ENCODE measurements around the gene GEMIN7. TPM values are rescaled to one million over a fixed set of nuclear protein-coding genes. Genes with fewer than 3 reads are reported as not detected.

The GEMIN7 gene
- 10 to 100 TPM; 35.4 to 35.5 TPM for total RNA-seq

- ChIA-PET POLR2A (interaction anchor here (0.5 to 1.2 kb wide), 4 partner anchors 13 to 99 kb away, joined by 3 to 5 read pairs (median 3); partner anchors contain the start of genes BLOC1S3, PPP1R37 and TRAPPC6A), CTCF (interaction anchor here (0.5 to 2.7 kb wide), 5 partner anchors 10 to 109 kb away, joined by 3 to 12 read pairs (median 3); partner anchors contain the start of gene PPP1R37)
- H3K36me3 Mint-ChIP-seq (ENCODE audit: low read depth): peaks cover 22% of the 10 kb centered on the region
- intact Hi-C loops (cut with DNase I, micrococcal nuclease): loop anchor here (1.0 to 5.0 kb wide), 10 partner anchors 12 to 917 kb away; partner anchors contain the start of genes BLOC1S3 (in 2 of the 2), TRAPPC6A (in 2 of the 2), CLASRP (in 1 of the 2) and RELB (in 1 of the 2)
- H3K9me3 Mint-ChIP-seq (ENCODE audit: low read depth): no peaks in the 10 kb centered on the region
- peak within 1 kb of the TSS; percentile 88 for H3K27ac Mint-ChIP-seq
- H3K27me3 Mint-ChIP-seq: no peaks in the 10 kb centered on the region
- peak within 1 kb of the TSS; percentile 99 for H3K4me3 Mint-ChIP-seq
- ATAC-seq (peak; percentile 65), DNase-seq (peak; percentile 90)
- peaks cover 43% of the 10 kb centered on the region for H3K4me1 Mint-ChIP-seq
These were observed at the start of gene GEMIN7 for GRCh38 chr19:45079063-45079910. GEMIN7 (plus strand) TSS chr19:45079260; CDS start chr19:45090115, 10,855 bp downstream.

- no peaks in the 10 kb centered on the region for H3K9me3 Mint-ChIP-seq (ENCODE audit: low read depth)
- H3K36me3 Mint-ChIP-seq (ENCODE audit: low read depth): peaks cover 61% of the 10 kb centered on the region
- no peaks in the 10 kb centered on the region for H3K4me1 Mint-ChIP-seq
- DNase-seq (no peak), ATAC-seq (no peak)
- no peaks in the 10 kb centered on the region for H3K27me3 Mint-ChIP-seq
- intact Hi-C loops (cut with DNase I, micrococcal nuclease): no loop called here
- POLR2A ChIA-PET: interaction anchor here (0.7 kb wide), 1 partner anchor 9 kb away, joined by 5 read pairs; no protein-coding TSS in a partner anchor
- no peak overlapping the region for H3K27ac Mint-ChIP-seq
- no peak overlapping the region for H3K4me3 Mint-ChIP-seq
- CTCF ChIA-PET: interaction anchor here (1.0 kb wide), 1 partner anchor 11 kb away, joined by 3 read pairs; no protein-coding TSS in a partner anchor
These were observed 48.2 kb upstream of the GEMIN7 start for GRCh38 chr19:45030825-45031224.

- no peak overlapping the region for H3K27ac Mint-ChIP-seq
- no peaks in the 10 kb centered on the region for H3K27me3 Mint-ChIP-seq
- DNase-seq (no peak), ATAC-seq (no peak)
- ChIA-PET POLR2A (no interaction called here), CTCF (interaction anchor here (0.6 kb wide), 1 partner anchor 447 kb away, joined by 5 read pairs; no protein-coding TSS in a partner anchor)
- no peaks in the 10 kb centered on the region for H3K4me1 Mint-ChIP-seq
- peaks cover 55% of the 10 kb centered on the region for H3K36me3 Mint-ChIP-seq (ENCODE audit: low read depth)
- H3K9me3 Mint-ChIP-seq (ENCODE audit: low read depth): no peaks in the 10 kb centered on the region
- intact Hi-C loops (cut with DNase I, micrococcal nuclease): no loop called here
- no peak overlapping the region for H3K4me3 Mint-ChIP-seq
These were observed 46.6 kb upstream of the GEMIN7 start for GRCh38 chr19:45032421-45032820.

GRCh38 chr19:45035755-45036154 is 43.3 kb upstream of the GEMIN7 start:
- Mint-ChIP-seq H3K36me3 (ENCODE audit: low read depth) (peaks cover 56% of the 10 kb centered on the region), H3K4me1 (peaks cover 18% of the 10 kb centered on the region), H3K9me3 (ENCODE audit: low read depth) (no peaks in the 10 kb centered on the region), H3K4me3 (no peak overlapping the region), H3K27me3 (no peaks in the 10 kb centered on the region), H3K27ac (no peak overlapping the region)
- intact Hi-C loops (cut with DNase I, micrococcal nuclease): no loop called here
- DNase-seq (no peak), ATAC-seq (no peak)
- CTCF ChIA-PET: interaction anchor here (0.5 kb wide), 1 partner anchor 1389 kb away, joined by 3 read pairs; no protein-coding TSS in a partner anchor
- POLR2A ChIA-PET: interaction anchor here (0.7 kb wide), 1 partner anchor 341 kb away, joined by 3 read pairs; no protein-coding TSS in a partner anchor

DNA sequence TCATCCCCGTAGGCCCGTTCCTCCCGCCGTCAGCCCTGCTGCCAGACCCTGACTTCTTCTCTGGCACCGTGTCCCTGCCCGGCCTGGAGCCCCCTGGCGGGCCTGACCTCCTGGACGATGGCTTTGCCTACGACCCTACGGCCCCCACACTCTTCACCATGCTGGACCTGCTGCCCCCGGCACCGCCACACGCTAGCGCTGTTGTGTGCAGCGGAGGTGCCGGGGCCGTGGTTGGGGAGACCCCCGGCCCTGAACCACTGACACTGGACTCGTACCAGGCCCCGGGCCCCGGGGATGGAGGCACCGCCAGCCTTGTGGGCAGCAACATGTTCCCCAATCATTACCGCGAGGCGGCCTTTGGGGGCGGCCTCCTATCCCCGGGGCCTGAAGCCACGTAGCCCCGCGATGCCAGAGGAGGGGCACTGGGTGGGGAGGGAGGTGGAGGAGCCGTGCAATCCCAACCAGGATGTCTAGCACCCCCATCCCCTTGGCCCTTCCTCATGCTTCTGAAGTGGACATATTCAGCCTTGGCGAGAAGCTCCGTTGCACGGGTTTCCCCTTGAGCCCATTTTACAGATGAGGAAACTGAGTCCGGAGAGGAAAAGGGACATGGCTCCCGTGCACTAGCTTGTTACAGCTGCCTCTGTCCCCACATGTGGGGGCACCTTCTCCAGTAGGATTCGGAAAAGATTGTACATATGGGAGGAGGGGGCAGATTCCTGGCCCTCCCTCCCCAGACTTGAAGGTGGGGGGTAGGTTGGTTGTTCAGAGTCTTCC is 41.5 kb upstream of the GEMIN7 start:
- Mint-ChIP-seq H3K9me3 (ENCODE audit: low read depth) (no peaks in the 10 kb centered on the region), H3K27ac (peak overlapping the region; percentile 58), H3K4me3 (no peak overlapping the region), H3K36me3 (ENCODE audit: low read depth) (peaks cover 57% of the 10 kb centered on the region), H3K27me3 (no peaks in the 10 kb centered on the region), H3K4me1 (peaks cover 32% of the 10 kb centered on the region)
- intact Hi-C loops (cut with DNase I, micrococcal nuclease): no loop called here
- DNase-seq (no peak), ATAC-seq (no peak)
- CTCF ChIA-PET: interaction anchor here (0.7 to 1.5 kb wide), 2 partner anchors 54 to 317 kb away, joined by 3 read pairs; no protein-coding TSS in a partner anchor
- POLR2A ChIA-PET: no interaction called here

GRCh38 chr19:45038931-45039893 is 39.8 kb upstream of the GEMIN7 start, which contains the start of gene CLASRP:
CLASRP (plus strand) TSS chr19:45039045; CDS start chr19:45040213, 1,168 bp downstream.
- Mint-ChIP-seq H3K4me3 (peak within 1 kb of the TSS; percentile 97), H3K27me3 (no peaks in the 10 kb centered on the region), H3K4me1 (peaks cover 32% of the 10 kb centered on the region), H3K27ac (peak within 1 kb of the TSS; percentile 96), H3K9me3 (ENCODE audit: low read depth) (no peaks in the 10 kb centered on the region), H3K36me3 (ENCODE audit: low read depth) (peaks cover 57% of the 10 kb centered on the region)
- intact Hi-C loops (cut with DNase I, micrococcal nuclease): loop anchor here (1.0 kb wide), 10 partner anchors 37 to 753 kb away; partner anchors contain the start of genes BLOC1S3 (in 1 of the 2), CLPTM1 (in 1 of the 2), DMWD (in 1 of the 2) and ERCC2 (in 1 of the 2)
- ChIA-PET CTCF (interaction anchor here (0.8 to 2.4 kb wide), 9 partner anchors 20 to 140 kb away, joined by 3 to 16 read pairs (median 4); partner anchors contain the start of gene BLOC1S3), POLR2A (interaction anchor here (0.6 to 1.9 kb wide), 11 partner anchors 8 to 1511 kb away, joined by 3 to 8 read pairs (median 4); partner anchors contain the start of genes BLOC1S3 and PPP1R37)
- DNase-seq: peak; percentile 94
- peak; percentile 96 for ATAC-seq

- Mint-ChIP-seq H3K27me3 (no peaks in the 10 kb centered on the region), H3K9me3 (ENCODE audit: low read depth) (no peaks in the 10 kb centered on the region), H3K4me3 (peak overlapping the region; percentile 97), H3K36me3 (ENCODE audit: low read depth) (peaks cover 58% of the 10 kb centered on the region), H3K4me1 (peaks cover 35% of the 10 kb centered on the region), H3K27ac (peak overlapping the region; percentile 96)
- ATAC-seq (no peak), DNase-seq (no peak)
- ChIA-PET CTCF (interaction anchor here (0.8 to 2.4 kb wide), 5 partner anchors 19 to 51 kb away, joined by 3 to 16 read pairs (median 5); no protein-coding TSS in a partner anchor), POLR2A (interaction anchor here (0.6 to 1.9 kb wide), 6 partner anchors 13 to 138 kb away, joined by 3 to 8 read pairs (median 4); partner anchors contain the start of genes BLOC1S3 and PPP1R37)
- intact Hi-C loops (cut with DNase I, micrococcal nuclease): no loop called here
These were observed 38.8 kb upstream of the GEMIN7 start for GRCh38 chr19:45040059-45040771.

DNA sequence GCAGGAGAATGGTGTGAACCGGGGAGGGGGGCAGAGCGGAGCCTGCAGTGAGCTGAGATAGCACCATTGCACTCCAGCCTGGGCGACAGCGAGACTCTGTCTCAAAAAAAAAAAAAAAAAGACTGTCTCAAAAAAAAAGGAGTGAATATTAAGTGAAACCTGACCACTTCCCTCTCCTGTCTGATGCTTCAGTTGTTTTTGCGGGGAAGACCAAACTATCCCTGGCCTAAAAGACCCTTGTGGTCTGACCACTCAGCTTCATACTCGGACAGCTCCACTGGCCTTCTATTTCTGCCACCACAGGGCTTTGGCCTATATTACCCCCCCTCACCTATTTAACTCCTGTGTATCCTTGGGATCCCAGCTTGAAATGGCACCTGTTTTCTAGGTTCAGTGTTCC is 37.9 kb upstream of the GEMIN7 start:
- intact Hi-C loops (cut with DNase I, micrococcal nuclease): no loop called here
- H3K4me3 Mint-ChIP-seq: no peak overlapping the region
- DNase-seq (no peak), ATAC-seq (no peak)
- no peaks in the 10 kb centered on the region for H3K9me3 Mint-ChIP-seq (ENCODE audit: low read depth)
- ChIA-PET CTCF (interaction anchor here (0.5 to 2.4 kb wide), 3 partner anchors 16 to 192 kb away, joined by 3 to 16 read pairs (median 3); no protein-coding TSS in a partner anchor), POLR2A (no interaction called here)
- H3K27me3 Mint-ChIP-seq: no peaks in the 10 kb centered on the region
- H3K4me1 Mint-ChIP-seq: peaks cover 44% of the 10 kb centered on the region
- H3K27ac Mint-ChIP-seq: no peak overlapping the region
- peaks cover 59% of the 10 kb centered on the region for H3K36me3 Mint-ChIP-seq (ENCODE audit: low read depth)

DNA sequence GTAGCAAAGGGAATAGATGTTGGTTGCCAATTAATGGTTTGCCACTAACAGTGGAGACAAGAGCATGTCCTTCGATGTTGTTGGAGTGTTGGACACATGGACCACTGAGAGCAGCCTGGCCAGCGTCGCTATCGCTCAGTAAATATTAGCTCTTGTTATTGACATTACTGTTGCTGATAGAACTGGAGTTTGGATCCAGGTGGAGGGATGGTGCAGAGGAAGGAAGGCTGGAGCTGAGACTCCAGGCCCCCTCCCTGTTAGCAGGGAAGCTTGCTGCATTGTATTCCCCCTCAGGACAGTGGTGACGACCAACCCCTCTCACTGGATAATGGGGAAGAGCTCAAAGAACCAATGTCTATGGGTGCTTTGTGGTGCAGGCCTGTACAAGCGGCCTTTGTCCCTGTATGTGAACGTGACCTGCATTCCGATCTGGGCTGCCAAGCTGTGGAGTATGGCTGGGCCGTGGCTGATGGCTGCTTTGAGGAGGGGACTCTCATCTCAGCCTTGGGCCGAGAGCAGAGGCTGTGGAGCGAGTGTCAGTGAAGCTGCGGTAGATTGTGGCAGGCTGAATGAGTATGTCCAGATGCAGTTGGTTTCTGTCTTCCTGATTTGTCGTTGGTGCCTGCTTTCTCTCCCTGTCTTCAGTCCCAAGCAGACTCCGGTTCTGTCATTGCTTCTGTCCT is 33.2 kb upstream of the GEMIN7 start:
- no peak for ATAC-seq
- Mint-ChIP-seq H3K27me3 (no peaks in the 10 kb centered on the region), H3K9me3 (ENCODE audit: low read depth) (no peaks in the 10 kb centered on the region), H3K4me1 (peaks cover 50% of the 10 kb centered on the region), H3K36me3 (ENCODE audit: low read depth) (peaks cover 48% of the 10 kb centered on the region), H3K27ac (peak overlapping the region; percentile 25), H3K4me3 (no peak overlapping the region)
- POLR2A ChIA-PET: no interaction called here
- DNase-seq: no peak
- intact Hi-C loops (cut with DNase I, micrococcal nuclease): no loop called here
- CTCF ChIA-PET: interaction anchor here (0.6 to 1.2 kb wide), 4 partner anchors 46 to 232 kb away, joined by 3 read pairs; no protein-coding TSS in a partner anchor
